ENCODE measurements around the gene MGAT4B. TPM values are rescaled to one million over a fixed set of nuclear protein-coding genes. Genes with fewer than 3 reads are reported as not detected.

The MGAT4B gene
- total and polyA plus RNA-seq, 2 of the 13 experiments (the other 11 are each of a cell fraction or from before 2014, with no cell fraction given) = 93.5 to 130 TPM

GRCh38 chr5:179815491-179816249, 9.0 kb upstream of the MGAT4B start:
- no peaks in the 10 kb centered on the region for H4K20me1 ChIP-seq (ENCODE audit: insufficient read depth, low read length)
- no peak for FAIRE-seq

More at GRCh38 chr5:179815491-179816249, 9.0 kb upstream of the MGAT4B start:
- no peak overlapping the region for H2AFZ ChIP-seq (ENCODE audit: low read length)
- peaks cover 11 to 19% of the 10 kb centered on the region in 2 experiments; a peak in 4 of 5 replicates for H3K36me3 ChIP-seq (replicated peaks in 1 of 2; ENCODE audit: control insufficient read depth in 1 of 2, insufficient read depth in 2 of 2, low read length in 2 of 2)
- peaks cover 5% of the 10 kb centered on the region for H3K79me2 ChIP-seq (ENCODE audit: insufficient read depth, low read length)
- H3K27me3 ChIP-seq (ENCODE audit: control insufficient read depth in 1 of 2, insufficient read depth in 2 of 2, low read length in 2 of 2) = no peaks in the 10 kb centered on the region
- no peak overlapping the region for H3K4me2 ChIP-seq (ENCODE audit: low read depth, low read length)
- ATAC-seq (no peak), DNase-seq (ENCODE audit: low spot score) (no peak)
- H3K27ac ChIP-seq (ENCODE audit: extremely low read length, insufficient read depth, low read length) = no peak overlapping the region
- H3K4me3 ChIP-seq (replicated peaks in 1 of 3; ENCODE audit: insufficient read depth in 1 of 3, low read depth in 2 of 3, low read length in 3 of 3) = no peak overlapping the region
- ChIA-PET POLR2A (interaction anchor here (5.3 kb wide), 1 partner anchor 10 kb away, joined by 115 read pairs; the partner anchor contains the start of gene MGAT4B), CTCF (ENCODE audit: low intra/inter-chr PET ratio, low total read pairs) (no interaction called here)
- in situ Hi-C loops (cut with HindIII; ENCODE audit: extremely low pct_ligation_motif_present, low pct_unique_long_range_greater_than_20kb) = no loop called here
- peaks cover 30% of the 10 kb centered on the region for H3K4me1 ChIP-seq (ENCODE audit: insufficient read depth, low read length)
- no peak overlapping the region for H3K9ac ChIP-seq (ENCODE audit: insufficient read depth, low read depth, low read length)
- BruUV-seq (replicated peaks) = no TSS peak
- TF ChIP-seq ZBTB33 (CRISPR knock-in tag; IDR thresholded peaks at IDR 0.05) (0 out of 2 replicates have a peak, but pooled peaks have one; percentile 14), ZBTB40 (IDR thresholded peaks at IDR 0.05) (no peak), ZBTB40 (CRISPR knock-in tag; IDR thresholded peaks at IDR 0.05) (no peak)
- no peaks in the 10 kb centered on the region for H3K9me3 ChIP-seq (ENCODE audit: low read length)
- intact Hi-C loops (cut with micrococcal nuclease; ENCODE audit: unreplicated experiment) = no loop called here
- WGBS (ENCODE audit: low lambda C conversion rate) = 99% methylated on average over 21 of the region's 21 CpGs

Data from HepG2 (cell line).